Astrocyte of the cerebellum (primary cell): ENCODE measurements around the gene PADI1.

Source experiments
- DNase-seq: peaks from one replicate; pipeline ENCODE4 v3.0.0-alpha.2; 2011; ENCODE audit warnings: low read depth
- H3K4me3 ChIP-seq: 2 replicates; pipeline ENCODE4 v1.5.1; 2011; ENCODE audit warnings: mild to moderate bottlenecking, low read depth, low read length, moderate library complexity
- CTCF ChIP-seq: IDR thresholded peaks from 2 replicates; pipeline ENCODE4 v1.5.1; 2012; ENCODE audit warnings: low read length, low read depth, moderate library complexity, mild to moderate bottlenecking; ENCODE audit errors: missing control alignments
- in situ Hi-C: cut with HindIII; loops from 2 replicates; pipeline ENCODE4 v1.10.0; 2017; ENCODE audit warnings: low sequenced_read_pairs

The PADI1 gene

GRCh38 chr1:17281775-17282181 lies 76.8 kb downstream of the PADI1 start:
- in situ Hi-C loops: no loop called here
- no peak for TF ChIP-seq CTCF
- no peak overlapping the region for H3K4me3 ChIP-seq
- no peak for DNase-seq

GRCh38 chr1:17282836-17283235 lies 77.9 kb downstream of the PADI1 start:
- no peak for DNase-seq
- TF ChIP-seq CTCF: no peak
- in situ Hi-C loops: no loop called here
- no peak overlapping the region for H3K4me3 ChIP-seq

- no peak for TF ChIP-seq CTCF
- no peak for DNase-seq
- in situ Hi-C loops: loop anchor here (5.0 kb wide), 1 partner anchor 66 kb away; no protein-coding TSS in a partner anchor
- H3K4me3 ChIP-seq: no peak overlapping the region
Observed at GRCh38 chr1:17286646-17287045, 81.7 kb downstream of the PADI1 start.

- DNase-seq: peak; percentile 43
- in situ Hi-C loops: loop anchor here (5.0 kb wide), 1 partner anchor 65 kb away; no protein-coding TSS in a partner anchor
- no peak for TF ChIP-seq CTCF
- H3K4me3 ChIP-seq: no peak overlapping the region
Observed at GRCh38 chr1:17287130-17287776, 82.3 kb downstream of the PADI1 start.

GRCh38 chr1:17289721-17290120 lies 84.8 kb downstream of the PADI1 start:
- in situ Hi-C loops: loop anchor here (5.0 kb wide), 1 partner anchor 63 kb away; no protein-coding TSS in a partner anchor
- peak; percentile 26 for DNase-seq
- H3K4me3 ChIP-seq: no peak overlapping the region

GRCh38 chr1:17290553-17290952 lies 85.6 kb downstream of the PADI1 start:
- TF ChIP-seq CTCF: no peak
- DNase-seq: no peak
- in situ Hi-C loops: no loop called here
- H3K4me3 ChIP-seq: no peak overlapping the region

More at GRCh38 chr1:17289721-17290120, 84.8 kb downstream of the PADI1 start:
- no peak for TF ChIP-seq CTCF
